SK-N-MC (cell line): Measurements from ENCODE around the gene IQCF5.

Source experiments
- DNase-seq: peaks from one replicate; pipeline ENCODE4 v3.0.0-alpha.2; 2011; ENCODE audit warnings: low read depth, low spot score
- H3K27ac ChIP-seq: fragments of 200-600 bp; sonication (generic); 2 replicates; pipeline ENCODE4 v1.5.1; 2016; ENCODE audit warnings: mixed run types
- H3K36me3 ChIP-seq: fragments of 200-600 bp; sonication (generic); 2 replicates; pipeline ENCODE4 v1.6.1; 2017; ENCODE audit warnings: antibody characterized with exemption, low read length, mixed read lengths; ENCODE audit not compliant: insufficient read depth
- H3K4me3 ChIP-seq: fragments of 200-600 bp; sonication (generic); 2 replicates; pipeline ENCODE4 v1.5.1; 2016
- H3K9ac ChIP-seq: fragments of 200-600 bp; sonication (generic); 2 replicates; pipeline ENCODE4 v1.8.0; 2017; ENCODE audit warnings: mixed run types, mixed read lengths; ENCODE audit not compliant: insufficient read length
- H3K9me3 ChIP-seq: fragments of 200-600 bp; sonication (generic); 2 replicates; pipeline ENCODE4 v1.6.1; 2017; ENCODE audit warnings: low read depth, mild to moderate bottlenecking, antibody characterized with exemption, low read length, moderate library complexity, mixed read lengths
- EZH2 ChIP-seq: fragments of 200-600 bp; sonication (generic); IDR thresholded peaks from one replicate; pipeline ENCODE4 v1.6.1; 2017; ENCODE audit warnings: antibody characterized with exemption
- FOXP2 ChIP-seq: optimal IDR thresholded peaks from 2 replicates; pipeline ENCODE3; 2011; ENCODE audit warnings: mild to moderate bottlenecking, moderate library complexity; ENCODE audit not compliant: insufficient read depth; ENCODE audit errors: extremely low read length, control extremely low read depth
- POLR2AphosphoS5 ChIP-seq: IDR thresholded peaks from 2 replicates; pipeline ENCODE4 v1.6.1; 2012; ENCODE audit warnings: mild to moderate bottlenecking, low read depth, low read length, borderline replicate concordance

The IQCF5 gene

GRCh38 chr3:51836606-51837005 lies 38.8 kb downstream of the IQCF5 start:
- DNase-seq = no peak
- H3K9me3 ChIP-seq = no peaks in the 10 kb centered on the region
- H3K27ac ChIP-seq = no peak overlapping the region
- no peak overlapping the region for H3K9ac ChIP-seq
- no peak overlapping the region for H3K4me3 ChIP-seq
- no peaks in the 10 kb centered on the region for H3K36me3 ChIP-seq
- no peak for TF ChIP-seq FOXP2
- TF ChIP-seq POLR2AphosphoS5 = no peak
- no peak for TF ChIP-seq EZH2

GRCh38 chr3:51830836-51831385 lies 44.5 kb downstream of the IQCF5 start:
- Histone ChIP-seq H3K27ac (no peak overlapping the region), H3K9me3 (no peaks in the 10 kb centered on the region), H3K9ac (no peak overlapping the region), H3K36me3 (no peaks in the 10 kb centered on the region), H3K4me3 (no peak overlapping the region)
- DNase-seq = no peak
- TF ChIP-seq POLR2AphosphoS5 = no peak
- no peak for TF ChIP-seq EZH2
- TF ChIP-seq FOXP2 = no peak

- Histone ChIP-seq H3K9ac (no peak overlapping the region), H3K4me3 (no peak overlapping the region), H3K36me3 (no peaks in the 10 kb centered on the region), H3K9me3 (no peaks in the 10 kb centered on the region), H3K27ac (no peak overlapping the region)
- no peak for DNase-seq
- no peak for TF ChIP-seq FOXP2
- no peak for TF ChIP-seq POLR2AphosphoS5
Observed at GRCh38 chr3:51830345-51830744, 45.1 kb downstream of the IQCF5 start.

GRCh38 chr3:51828297-51828696 lies 47.1 kb downstream of the IQCF5 start:
- TF ChIP-seq POLR2AphosphoS5 (no peak), FOXP2 (no peak), EZH2 (no peak)
- no peaks in the 10 kb centered on the region for H3K36me3 ChIP-seq
- no peak overlapping the region for H3K9ac ChIP-seq
- H3K9me3 ChIP-seq = no peaks in the 10 kb centered on the region
- H3K4me3 ChIP-seq = no peak overlapping the region
- DNase-seq = no peak
- no peak overlapping the region for H3K27ac ChIP-seq
